A549 (cell line): ENCODE measurements around the gene ARFRP1.

Source experiments
- EP300 ChIP-seq, 2 experiments: fragments of >200 bp; sonication (Bioruptor Twin); formaldehyde crosslinking; IDR thresholded peaks; 2 replicates in 1 of 2; 3 replicates in 1 of 2; pipeline ENCODE4 v1.6.1; 2016 to 2017
- NR3C1 ChIP-seq: fragments of >200 bp; sonication (Bioruptor Twin); formaldehyde crosslinking; IDR thresholded peaks from 3 replicates; pipeline ENCODE4 v1.6.1; 2017
- POLR2A ChIP-seq: IDR thresholded peaks from 2 replicates; pipeline ENCODE4 v1.6.1; 2012; ENCODE audit warnings: mild to moderate bottlenecking, low read length
- POLR2AphosphoS2 ChIP-seq: conservative IDR thresholded peaks from 2 replicates; pipeline ENCODE4 v1.6.1; 2012; ENCODE audit warnings: low read length, improper control_type of control experiment, inconsistent platforms
- RFX5 ChIP-seq: fragments of 450-650 bp; IDR thresholded peaks from 2 replicates; pipeline ENCODE4 v1.7.1; 2014; ENCODE audit warnings: antibody characterized with exemption, mild to moderate bottlenecking, moderate library complexity
- SREBF2 ChIP-seq: fragments of 450-650 bp; IDR thresholded peaks from 2 replicates; pipeline ENCODE4 v1.6.1; 2014; ENCODE audit warnings: mild to moderate bottlenecking, moderate library complexity
- TF ChIP-seq, protein P1 (sequence below): fragments of >200 bp; sonication (Bioruptor Twin); formaldehyde crosslinking; IDR thresholded peaks from 3 replicates; pipeline ENCODE4 v1.5.1; 2016
- TF ChIP-seq, protein P2 (sequence below): IDR thresholded peaks from 2 replicates; pipeline ENCODE4 v1.6.1; 2012

DNA sequence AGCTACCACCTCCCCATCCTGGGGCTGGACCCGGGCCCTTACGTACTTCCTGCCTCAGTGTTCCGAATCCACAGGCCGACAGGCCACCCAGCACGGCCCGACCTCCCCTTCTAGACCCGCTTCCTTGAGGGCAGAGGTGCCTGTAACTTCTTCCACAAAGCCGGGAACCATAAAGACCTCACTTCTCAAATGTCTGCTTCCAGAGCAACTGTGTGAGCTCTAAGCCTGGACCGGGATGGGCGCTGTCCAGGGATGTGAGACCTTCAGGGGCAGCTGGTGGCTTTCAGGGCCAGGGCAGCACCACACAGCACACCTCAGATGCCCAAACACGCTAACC, 41.1 kb upstream of the ARFRP1 start:
- TF ChIP-seq, protein P1, sequence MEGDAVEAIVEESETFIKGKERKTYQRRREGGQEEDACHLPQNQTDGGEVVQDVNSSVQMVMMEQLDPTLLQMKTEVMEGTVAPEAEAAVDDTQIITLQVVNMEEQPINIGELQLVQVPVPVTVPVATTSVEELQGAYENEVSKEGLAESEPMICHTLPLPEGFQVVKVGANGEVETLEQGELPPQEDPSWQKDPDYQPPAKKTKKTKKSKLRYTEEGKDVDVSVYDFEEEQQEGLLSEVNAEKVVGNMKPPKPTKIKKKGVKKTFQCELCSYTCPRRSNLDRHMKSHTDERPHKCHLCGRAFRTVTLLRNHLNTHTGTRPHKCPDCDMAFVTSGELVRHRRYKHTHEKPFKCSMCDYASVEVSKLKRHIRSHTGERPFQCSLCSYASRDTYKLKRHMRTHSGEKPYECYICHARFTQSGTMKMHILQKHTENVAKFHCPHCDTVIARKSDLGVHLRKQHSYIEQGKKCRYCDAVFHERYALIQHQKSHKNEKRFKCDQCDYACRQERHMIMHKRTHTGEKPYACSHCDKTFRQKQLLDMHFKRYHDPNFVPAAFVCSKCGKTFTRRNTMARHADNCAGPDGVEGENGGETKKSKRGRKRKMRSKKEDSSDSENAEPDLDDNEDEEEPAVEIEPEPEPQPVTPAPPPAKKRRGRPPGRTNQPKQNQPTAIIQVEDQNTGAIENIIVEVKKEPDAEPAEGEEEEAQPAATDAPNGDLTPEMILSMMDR, result no peak
- TF ChIP-seq, protein P2, sequence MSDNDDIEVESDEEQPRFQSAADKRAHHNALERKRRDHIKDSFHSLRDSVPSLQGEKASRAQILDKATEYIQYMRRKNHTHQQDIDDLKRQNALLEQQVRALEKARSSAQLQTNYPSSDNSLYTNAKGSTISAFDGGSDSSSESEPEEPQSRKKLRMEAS, result no peak
- TF ChIP-seq SREBF2 (no peak), EP300 (IDR thresholded peaks at IDR 0.05) (no peak), POLR2A (no peak), NR3C1 (no peak), POLR2AphosphoS2 (no peak), RFX5 (no peak)
